Measurements from ENCODE around the gene PLK4.

Gene PLK4

GRCh38 chr4:127880763-127881562, at the start of gene PLK4:
TSS of gene PLK4 (plus strand) at chr4:127880893. CDS start at chr4:127881135, 242 bp downstream.
- no peaks in the 10 kb centered on the region for H3K27me3 Mint-ChIP-seq
- H3K4me1 Mint-ChIP-seq (ENCODE audit: low read depth): peaks cover 23% of the 10 kb centered on the region
- H3K9me3 Mint-ChIP-seq (ENCODE audit: low read depth): no peaks in the 10 kb centered on the region
- H3K27ac Mint-ChIP-seq: peak within 1 kb of the TSS; percentile 97
- H3K4me3 Mint-ChIP-seq: peak within 1 kb of the TSS; percentile 98
- peaks cover 4% of the 10 kb centered on the region for H3K36me3 Mint-ChIP-seq

- Mint-ChIP-seq H3K4me1 (ENCODE audit: low read depth) (no peaks in the 10 kb centered on the region), H3K36me3 (no peaks in the 10 kb centered on the region), H3K4me3 (no peak overlapping the region), H3K9me3 (ENCODE audit: low read depth) (no peaks in the 10 kb centered on the region), H3K27me3 (no peaks in the 10 kb centered on the region), H3K27ac (no peak overlapping the region)
Measured at GRCh38 chr4:127832585-127832984, 48.1 kb upstream of the PLK4 start.

DNA sequence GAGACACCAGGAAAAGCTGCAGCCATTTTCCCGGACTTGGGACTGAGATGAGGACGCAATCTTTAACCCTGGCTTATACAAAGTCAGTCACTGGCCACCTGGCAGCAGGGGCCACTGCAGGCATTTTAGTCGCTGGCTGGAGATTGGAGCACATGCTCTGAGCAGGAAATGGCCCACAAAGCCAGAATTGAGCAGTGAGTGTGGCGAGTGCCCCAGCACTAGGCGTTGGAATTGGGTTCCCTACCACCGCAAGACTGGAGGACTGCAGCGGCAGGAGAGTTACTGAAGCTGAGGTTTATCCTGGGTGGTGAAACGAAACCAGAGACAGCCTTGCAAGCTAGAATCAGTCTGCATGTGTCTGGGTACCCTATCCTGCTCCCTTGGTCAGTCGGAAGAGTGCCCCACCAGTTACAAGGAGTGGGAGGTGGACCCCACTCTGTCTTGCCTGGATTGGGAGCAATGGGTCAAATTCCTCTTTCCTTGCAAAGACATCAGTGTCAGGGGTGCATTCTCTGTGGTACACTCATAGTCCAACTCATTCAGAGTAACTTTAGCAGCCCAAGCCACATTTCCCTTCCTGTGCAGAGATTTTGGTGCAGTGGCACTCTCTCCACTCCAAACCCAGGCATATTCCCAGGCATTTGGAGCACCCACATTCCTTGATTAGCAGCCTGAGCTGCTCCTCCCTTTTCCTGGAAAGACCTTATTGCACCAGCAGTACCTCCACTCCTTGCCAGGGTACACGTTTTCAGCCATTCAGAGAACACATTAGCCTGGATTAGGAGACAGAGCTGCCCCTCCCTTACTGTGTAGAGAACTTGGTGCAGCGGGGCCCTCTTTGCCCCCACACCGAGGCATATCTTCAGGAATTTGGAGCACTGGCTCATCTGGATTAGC, 36.7 kb upstream of the PLK4 start:
- no peak overlapping the region for H3K27ac Mint-ChIP-seq
- H3K4me1 Mint-ChIP-seq (ENCODE audit: low read depth): no peaks in the 10 kb centered on the region
- H3K27me3 Mint-ChIP-seq: no peaks in the 10 kb centered on the region
- H3K4me3 Mint-ChIP-seq: no peak overlapping the region
- peaks cover 47% of the 10 kb centered on the region for H3K36me3 Mint-ChIP-seq
- H3K9me3 Mint-ChIP-seq (ENCODE audit: low read depth): peaks cover 18% of the 10 kb centered on the region

- Mint-ChIP-seq H3K4me1 (ENCODE audit: low read depth) (no peaks in the 10 kb centered on the region), H3K9me3 (ENCODE audit: low read depth) (peaks cover 22% of the 10 kb centered on the region), H3K27me3 (no peaks in the 10 kb centered on the region)
Measured at GRCh38 chr4:127844601-127845116, 36.0 kb upstream of the PLK4 start.

DNA sequence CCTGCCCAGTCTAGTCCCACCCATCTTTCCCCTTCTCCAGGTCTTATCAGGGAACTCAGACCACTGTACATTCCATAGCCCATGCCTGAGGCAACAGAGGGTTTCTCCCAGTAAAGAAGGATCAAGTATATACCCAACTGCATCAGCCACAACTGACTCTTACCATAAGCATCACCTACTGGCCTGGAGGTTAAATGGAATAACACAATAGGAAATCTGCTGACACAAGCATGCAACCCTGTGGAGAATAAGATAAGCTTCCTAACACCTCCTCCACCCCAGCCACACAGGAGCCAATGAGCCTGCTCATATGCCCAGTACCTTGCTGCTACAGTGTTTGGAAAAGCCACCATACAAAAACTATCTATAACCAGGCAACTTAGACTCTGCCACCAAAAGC, 34.6 kb upstream of the PLK4 start:
- Mint-ChIP-seq H3K36me3 (peaks cover 60% of the 10 kb centered on the region), H3K4me3 (no peak overlapping the region), H3K27ac (no peak overlapping the region), H3K4me1 (ENCODE audit: low read depth) (no peaks in the 10 kb centered on the region), H3K27me3 (no peaks in the 10 kb centered on the region), H3K9me3 (ENCODE audit: low read depth) (peaks cover 35% of the 10 kb centered on the region)

More at GRCh38 chr4:127844601-127845116, 36.0 kb upstream of the PLK4 start:
- peaks cover 50% of the 10 kb centered on the region for H3K36me3 Mint-ChIP-seq
- H3K4me3 Mint-ChIP-seq: no peak overlapping the region
- H3K27ac Mint-ChIP-seq: no peak overlapping the region

- Mint-ChIP-seq H3K27me3 (no peaks in the 10 kb centered on the region), H3K36me3 (peaks cover 63% of the 10 kb centered on the region), H3K4me1 (ENCODE audit: low read depth) (no peaks in the 10 kb centered on the region), H3K27ac (no peak overlapping the region), H3K4me3 (no peak overlapping the region), H3K9me3 (ENCODE audit: low read depth) (peaks cover 39% of the 10 kb centered on the region)
Measured at GRCh38 chr4:127846765-127847164, 33.9 kb upstream of the PLK4 start.

- peaks cover 52% of the 10 kb centered on the region for H3K9me3 Mint-ChIP-seq (ENCODE audit: low read depth)
- H3K36me3 Mint-ChIP-seq: peaks cover 58% of the 10 kb centered on the region
- H3K27me3 Mint-ChIP-seq: no peaks in the 10 kb centered on the region
- no peaks in the 10 kb centered on the region for H3K4me1 Mint-ChIP-seq (ENCODE audit: low read depth)
- H3K4me3 Mint-ChIP-seq: no peak overlapping the region
- no peak overlapping the region for H3K27ac Mint-ChIP-seq
Measured at GRCh38 chr4:127849505-127850234, 31.0 kb upstream of the PLK4 start.

GRCh38 chr4:127852661-127853060, 28.0 kb upstream of the PLK4 start:
- H3K27ac Mint-ChIP-seq: no peak overlapping the region
- peaks cover 45% of the 10 kb centered on the region for H3K36me3 Mint-ChIP-seq
- no peaks in the 10 kb centered on the region for H3K4me1 Mint-ChIP-seq (ENCODE audit: low read depth)

GRCh38 chr4:127856196-127856812, 24.4 kb upstream of the PLK4 start:
- Mint-ChIP-seq H3K9me3 (ENCODE audit: low read depth) (peaks cover 44% of the 10 kb centered on the region), H3K27ac (no peak overlapping the region), H3K27me3 (no peaks in the 10 kb centered on the region), H3K4me1 (ENCODE audit: low read depth) (no peaks in the 10 kb centered on the region), H3K4me3 (no peak overlapping the region), H3K36me3 (peaks cover 42% of the 10 kb centered on the region)

More at GRCh38 chr4:127852661-127853060, 28.0 kb upstream of the PLK4 start:
- Mint-ChIP-seq H3K4me3 (no peak overlapping the region), H3K27me3 (no peaks in the 10 kb centered on the region), H3K9me3 (ENCODE audit: low read depth) (peaks cover 46% of the 10 kb centered on the region)

GRCh38 chr4:127856813-127857447, 23.8 kb upstream of the PLK4 start:
- Mint-ChIP-seq H3K36me3 (peaks cover 38% of the 10 kb centered on the region), H3K4me1 (ENCODE audit: low read depth) (no peaks in the 10 kb centered on the region), H3K4me3 (no peak overlapping the region), H3K9me3 (ENCODE audit: low read depth) (peaks cover 39% of the 10 kb centered on the region), H3K27ac (no peak overlapping the region), H3K27me3 (no peaks in the 10 kb centered on the region)

GRCh38 chr4:127857641-127858040, 23.1 kb upstream of the PLK4 start:
- Mint-ChIP-seq H3K27ac (no peak overlapping the region), H3K4me3 (no peak overlapping the region), H3K27me3 (no peaks in the 10 kb centered on the region), H3K36me3 (peaks cover 35% of the 10 kb centered on the region), H3K4me1 (ENCODE audit: low read depth) (peaks cover 2% of the 10 kb centered on the region), H3K9me3 (ENCODE audit: low read depth) (peaks cover 36% of the 10 kb centered on the region)

DNA sequence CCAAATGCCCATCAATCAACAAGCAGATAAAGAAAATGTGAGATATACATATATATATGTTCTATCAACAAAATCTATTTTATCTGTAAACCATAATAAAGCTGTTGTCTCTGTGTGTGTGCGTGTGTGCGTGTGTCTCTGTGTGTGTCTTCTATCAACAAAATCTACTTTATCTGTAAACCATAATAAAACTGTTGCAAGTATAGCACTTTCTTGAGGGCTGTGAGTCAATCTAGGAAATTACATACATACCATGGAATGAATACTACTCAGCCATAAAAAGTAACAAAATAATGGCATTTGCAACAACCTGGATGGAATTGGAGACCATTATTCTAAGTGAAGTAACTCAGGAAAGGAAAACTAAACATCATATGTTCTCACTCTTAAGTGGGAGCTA, 12.5 kb upstream of the PLK4 start:
- no peaks in the 10 kb centered on the region for H3K27me3 Mint-ChIP-seq
- H3K9me3 Mint-ChIP-seq (ENCODE audit: low read depth): no peaks in the 10 kb centered on the region
- no peak overlapping the region for H3K27ac Mint-ChIP-seq
- H3K4me3 Mint-ChIP-seq: no peak overlapping the region
- peaks cover 3% of the 10 kb centered on the region for H3K36me3 Mint-ChIP-seq
- H3K4me1 Mint-ChIP-seq (ENCODE audit: low read depth): no peaks in the 10 kb centered on the region

DNA sequence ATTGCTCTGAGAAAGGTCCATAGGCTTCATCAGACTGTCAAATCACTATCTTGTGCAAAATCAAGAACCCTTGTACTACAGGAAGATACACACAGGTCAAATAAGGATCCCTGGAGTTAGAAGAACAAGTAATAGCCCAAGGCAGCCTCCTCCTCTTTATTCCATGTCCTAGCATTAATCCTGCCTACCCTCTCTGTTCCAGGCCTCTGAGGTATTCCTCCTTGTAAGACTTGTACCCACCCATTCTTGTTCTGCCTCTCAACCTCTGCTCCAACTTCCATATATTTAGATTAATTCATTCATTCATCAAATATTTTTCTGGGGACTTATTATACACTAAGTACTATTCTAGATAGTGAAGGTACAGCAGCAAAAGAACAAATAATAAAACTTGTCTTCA, 10.4 kb upstream of the PLK4 start:
- Mint-ChIP-seq H3K36me3 (peaks cover 6% of the 10 kb centered on the region), H3K27me3 (no peaks in the 10 kb centered on the region), H3K4me3 (no peak overlapping the region), H3K27ac (no peak overlapping the region), H3K9me3 (ENCODE audit: low read depth) (no peaks in the 10 kb centered on the region), H3K4me1 (ENCODE audit: low read depth) (no peaks in the 10 kb centered on the region)

DNA sequence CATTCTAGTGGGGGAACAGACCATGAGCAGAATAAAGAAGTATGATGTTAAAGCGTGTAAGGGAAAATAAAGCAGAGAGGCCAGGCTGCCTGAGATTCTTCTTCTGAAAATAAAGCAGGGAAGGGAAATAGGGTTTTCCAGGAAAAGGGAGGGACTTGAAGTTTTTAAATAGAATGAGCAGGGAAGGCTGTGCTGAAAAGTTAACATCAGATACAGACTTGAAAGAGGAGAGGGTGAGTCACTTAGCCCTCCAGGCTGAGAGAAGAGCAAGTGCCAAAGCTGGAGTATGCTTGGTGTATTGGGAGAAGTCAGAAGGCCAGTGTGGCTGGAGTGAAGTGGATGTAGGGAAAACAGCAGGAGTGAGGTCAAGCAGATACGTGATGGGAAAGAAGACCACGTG, 10.0 kb upstream of the PLK4 start:
- Mint-ChIP-seq H3K4me3 (no peak overlapping the region), H3K27me3 (no peaks in the 10 kb centered on the region), H3K27ac (no peak overlapping the region), H3K4me1 (ENCODE audit: low read depth) (no peaks in the 10 kb centered on the region), H3K9me3 (ENCODE audit: low read depth) (no peaks in the 10 kb centered on the region), H3K36me3 (peaks cover 9% of the 10 kb centered on the region)

Measured in activated naive CD8-positive, alpha-beta T cell (primary cell).